ENCODE results near the gene PRG2.
A peak's percentile ranks its signal among the peaks of the same experiment; 100 is the strongest.

DNA sequence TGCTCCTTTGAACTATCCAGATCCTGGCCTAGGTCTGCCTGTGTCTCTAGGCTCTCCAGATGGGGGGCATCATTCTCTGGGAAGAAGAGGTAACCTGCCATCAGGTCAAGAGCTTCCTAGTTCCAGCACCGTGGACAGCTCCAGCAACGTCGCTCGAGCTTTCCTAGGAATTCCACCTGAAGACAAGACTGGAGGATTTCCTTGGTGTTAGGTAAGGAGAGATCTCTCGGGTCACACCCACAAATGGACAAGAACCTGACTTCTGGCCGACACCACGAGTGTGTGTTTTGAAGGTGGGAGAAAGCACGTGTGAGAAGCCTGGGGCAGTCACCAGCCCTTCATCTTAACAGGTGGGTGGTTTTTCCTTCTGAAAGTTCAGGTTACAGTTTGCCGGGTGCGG, 10.7 kb downstream of the PRG2 start:
- TF ChIP-seq MYC (IDR thresholded peaks at IDR 0.05; ENCODE audit: borderline replicate concordance, low read length): no peak
- no peak for TF ChIP-seq KDM1A (IDR thresholded peaks at IDR 0.05; ENCODE audit: low read depth)
- TF ChIP-seq ZSCAN20 (CRISPR knock-in tag; IDR thresholded peaks at IDR 0.05): no peak
- no peak for TF ChIP-seq CTCF (IDR thresholded peaks at IDR 0.05)
- TF ChIP-seq BHLHE40 (IDR thresholded peaks at IDR 0.05; ENCODE audit: low read depth, low read length): no peak
- no peak for TF ChIP-seq CEBPB (IDR thresholded peaks at IDR 0.05)
- no peak for TF ChIP-seq MAFK (IDR thresholded peaks at IDR 0.05; ENCODE audit: partially characterized antibody)
- peak; percentile 97 for TF ChIP-seq REST (IDR thresholded peaks at IDR 0.05)
- TF ChIP-seq EP300 (IDR thresholded peaks at IDR 0.05): no peak
- TF ChIP-seq CHD2 (IDR thresholded peaks at IDR 0.05; ENCODE audit: low read length, partially characterized antibody): no peak
- TF ChIP-seq POLR2A (IDR thresholded peaks at IDR 0.05; ENCODE audit: low read length): no peak
- no peak for TF ChIP-seq RFX5 (IDR thresholded peaks at IDR 0.05)
- TF ChIP-seq SMC3 (IDR thresholded peaks at IDR 0.05): no peak
- TF ChIP-seq BCL3 (IDR thresholded peaks at IDR 0.05): no peak

All from A549 (cell line).